HCT116 (cell line): ENCODE data around the gene GTF3C5. TPM values are rescaled to one million over a fixed set of nuclear protein-coding genes. Genes with fewer than 3 reads are reported as not detected.

Source experiments
- ATAC-seq: fragments of 200-7000 bp; cut with Tn5 transposase; 2 replicates; pipeline ENCODE4 v1.9.1; 2020; ENCODE audit warnings: mild to moderate bottlenecking, moderate library complexity
- BruUV-seq: library from RNA; stranded (reverse); fragments of 400-500 nt; replicated peaks from 2 replicates; lab custom pipeline; 2021; lab: Mats Ljungman, UMichigan
- CTCF ChIA-PET: fragments of 300-600 bp; sonication (Branson Sonifier 250); formaldehyde crosslinking; loops from one replicate; lab custom pipeline; 2021; ENCODE audit warnings: antibody characterized with exemption; lab: Charles Lee
- POLR2A ChIA-PET: fragments of 300-600, 350-600 bp; sonication (Branson Sonifier 250); formaldehyde crosslinking; loops from one replicate; lab custom pipeline; 2021; ENCODE audit warnings: antibody characterized with exemption; lab: Charles Lee
- RAD21 ChIA-PET, 2 experiments: fragments of 300-600 bp; sonication (Branson Sonifier 250); formaldehyde crosslinking; loops; one replicate each; lab custom pipeline; 2023; ENCODE audit warnings: low total read pairs in 2 of 2; ENCODE audit not compliant: uncharacterized antibody in 2 of 2, unreplicated experiment in 2 of 2, low non-redundant PET in 1 of 2; lab: Charles Lee
- DNase-seq: peaks from one replicate; pipeline ENCODE4 v3.0.0-alpha.2; 2010; ENCODE audit warnings: low read depth, low spot score
- H2AFZ ChIP-seq: fragments of 200-600 bp; shearing (Covaris generic), sonication (generic); 2 replicates; pipeline ENCODE4 v1.6.1; 2017; ENCODE audit warnings: low read depth, mixed run types, mixed read lengths, antibody characterized with exemption, low read length; ENCODE audit not compliant: poor library complexity, severe bottlenecking
- H3K27ac ChIP-seq: 2 replicates; pipeline ENCODE4 v1.5.1; 2012; ENCODE audit warnings: low read depth, low read length
- H3K27me3 ChIP-seq: fragments of 200-600 bp; sonication (generic); 2 replicates; pipeline ENCODE4 v1.6.1; 2016; ENCODE audit warnings: mixed run types, low read length, mixed read lengths; ENCODE audit not compliant: insufficient read depth
- H3K36me3 ChIP-seq, 2 experiments: fragments of 200-500 bp in 1 of 2; fragments of 200-600 bp in 1 of 2; sonication (Bioruptor generic) in 1 of 2; sonication (generic) in 1 of 2; 2 replicates each; pipeline versions ENCODE4 v1.5.1 to v1.6.1; 2014 to 2016; ENCODE audit warnings: low read length in 2 of 2, inconsistent platforms in 1 of 2, mixed read lengths in 1 of 2, mixed run types in 1 of 2; ENCODE audit not compliant: insufficient read depth in 2 of 2, control insufficient read depth in 1 of 2
- H3K4me1 ChIP-seq, 2 experiments: fragments of 200-600 bp in 1 of 2; sonication (generic) in 1 of 2; 2 replicates each; pipeline versions ENCODE4 v1.5.1 to v1.6.1; 2012 to 2017; ENCODE audit warnings: low read length in 2 of 2, inconsistent platforms in 1 of 2, mild to moderate bottlenecking in 1 of 2, mixed read lengths in 1 of 2, mixed run types in 1 of 2, moderate library complexity in 1 of 2; ENCODE audit not compliant: insufficient read depth in 2 of 2, control insufficient read depth in 1 of 2
- H3K4me2 ChIP-seq: fragments of 200-600 bp; sonication (generic); 2 replicates; pipeline ENCODE4 v1.6.1; 2017; ENCODE audit warnings: mixed run types, low read length, mixed read lengths
- H3K4me3 ChIP-seq, 2 experiments: fragments of 200-600 bp in 1 of 2; sonication (generic) in 1 of 2; replicated peaks in 1 of 2; 2 replicates each; pipeline ENCODE4 v1.5.1; 2011 to 2016; ENCODE audit warnings: low read length in 2 of 2, control low read depth in 1 of 2, low read depth in 1 of 2, mild to moderate bottlenecking in 1 of 2, mixed read lengths in 1 of 2, mixed run types in 1 of 2
- H3K79me2 ChIP-seq: fragments of 200-600 bp; sonication (generic); 2 replicates; pipeline ENCODE4 v1.6.1; 2017; ENCODE audit warnings: mild to moderate bottlenecking, mixed run types, low read length, moderate library complexity, mixed read lengths; ENCODE audit not compliant: insufficient read depth
- H3K9ac ChIP-seq: fragments of 200-600 bp; sonication (generic); 2 replicates; pipeline ENCODE4 v1.6.1; 2016; ENCODE audit warnings: low read length, mixed read lengths
- H3K9me2 ChIP-seq: fragments of 200-600 bp; sonication (generic), shearing (Covaris generic); 2 replicates; pipeline ENCODE4 v1.6.1; 2017; ENCODE audit warnings: mixed run types, mild to moderate bottlenecking, moderate library complexity; ENCODE audit not compliant: insufficient read depth
- H3K9me3 ChIP-seq, 2 experiments: fragments of 200-500 bp in 1 of 2; fragments of 200-600 bp in 1 of 2; sonication (Bioruptor generic) in 1 of 2; sonication (generic) in 1 of 2; 2 replicates each; pipeline ENCODE4 v1.6.1; 2014 to 2017; ENCODE audit warnings: low read length in 2 of 2, mixed read lengths in 2 of 2, inconsistent platforms in 1 of 2, low read depth in 1 of 2, mild to moderate bottlenecking in 1 of 2, mixed run types in 1 of 2, moderate library complexity in 1 of 2; ENCODE audit not compliant: control insufficient read depth in 1 of 2, insufficient read depth in 1 of 2
- H4K20me1 ChIP-seq: fragments of 200-600 bp; sonication (generic), shearing (Covaris generic); 2 replicates; pipeline ENCODE4 v1.6.1; 2017; ENCODE audit warnings: mixed run types, mild to moderate bottlenecking, moderate library complexity; ENCODE audit not compliant: insufficient read depth
- CEBPB ChIP-seq: IDR thresholded peaks from 2 replicates; pipeline ENCODE4 v1.6.1; 2012; ENCODE audit warnings: low read depth
- CTCF ChIP-seq, 3 experiments: fragments of 200-600 bp in 1 of 3; sonication (generic) in 1 of 3; IDR thresholded peaks in 2 of 3; conservative IDR thresholded peaks in 1 of 3; 2 replicates each; pipeline ENCODE4 v1.5.1; 2012 to 2017; ENCODE audit warnings: low read depth in 2 of 3, low read length in 2 of 3, antibody characterized with exemption in 1 of 3, borderline replicate concordance in 1 of 3, control low read depth in 1 of 3, mild to moderate bottlenecking in 1 of 3, mixed read lengths in 1 of 3, mixed run types in 1 of 3, moderate library complexity in 1 of 3; ENCODE audit not compliant: insufficient read depth in 1 of 3
- EGR1 ChIP-seq: IDR thresholded peaks from 2 replicates; pipeline ENCODE4 v1.6.1; 2012; ENCODE audit warnings: low read depth
- ELF1 ChIP-seq: IDR thresholded peaks from 2 replicates; pipeline ENCODE4 v1.6.1; 2012; ENCODE audit warnings: low read depth, borderline replicate concordance
- EZH2 ChIP-seq: fragments of 200-600 bp; sonication (generic); IDR thresholded peaks from 2 replicates; pipeline ENCODE4 v1.6.1; 2017; ENCODE audit warnings: antibody characterized with exemption, mixed run types
- FOSL1 ChIP-seq: IDR thresholded peaks from 2 replicates; pipeline ENCODE4 v1.6.1; 2012; ENCODE audit warnings: low read depth
- MAX ChIP-seq: IDR thresholded peaks from 2 replicates; pipeline ENCODE4 v1.6.1; 2012
- POLR2A ChIP-seq: IDR thresholded peaks from 2 replicates; pipeline ENCODE4 v1.7.0; 2011; ENCODE audit warnings: borderline replicate concordance; ENCODE audit not compliant: insufficient read depth, insufficient read length; ENCODE audit errors: extremely low read depth
- RAD21 ChIP-seq: IDR thresholded peaks from 2 replicates; pipeline ENCODE4 v1.6.1; 2012; ENCODE audit warnings: low read depth, mild to moderate bottlenecking
- REST ChIP-seq: IDR thresholded peaks from 2 replicates; pipeline ENCODE4 v1.6.1; 2012; ENCODE audit warnings: low read depth
- SIN3A ChIP-seq: IDR thresholded peaks from 2 replicates; pipeline ENCODE4 v1.6.1; 2012; ENCODE audit warnings: low read depth
- YY1 ChIP-seq: IDR thresholded peaks from 2 replicates; pipeline ENCODE4 v1.6.1; 2011; ENCODE audit warnings: low read length, low read depth, moderate library complexity, mild to moderate bottlenecking; ENCODE audit not compliant: insufficient replicate concordance; ENCODE audit errors: extremely low read depth
- ZBTB33 ChIP-seq: IDR thresholded peaks from 2 replicates; pipeline ENCODE4 v1.6.1; 2011; ENCODE audit warnings: mild to moderate bottlenecking, low read length, moderate library complexity; ENCODE audit not compliant: insufficient replicate concordance; ENCODE audit errors: extremely low read depth
- ZNF274 ChIP-seq: fragments of 200-500 bp; sonication (Bioruptor generic); IDR thresholded peaks from 2 replicates; pipeline ENCODE4 v1.6.1; 2014; ENCODE audit warnings: mild to moderate bottlenecking, low read depth, low read length, inconsistent platforms
- intact Hi-C: fragments of 100-400 bp; cut with micrococcal nuclease; formaldehyde crosslinking; loops from 2 replicates; pipeline ENCODE4 v1.10.0; 2022
- total RNA-seq: library from RNA; stranded (reverse); gene quantifications from one replicate; pipeline ENCODE4 v1.2.1, GENCODE V29; 2021; ENCODE audit not compliant: unreplicated experiment

Gene GTF3C5
- total RNA-seq, 1 experiment from 2014 or later = 95.1 TPM

GRCh38 chr9:133032171-133032570 lies 1.4 kb downstream of the GTF3C5 start:
- ChIA-PET CTCF (interaction anchor here (1.1 kb wide), 1 partner anchor 10 kb away, joined by 6 read pairs; no protein-coding TSS in a partner anchor), RAD21 (no interaction called here), POLR2A (no interaction called here)
- Histone ChIP-seq H3K4me2 (peak overlapping the region; percentile 85), H3K36me3 (peaks cover 7 to 12% of the 10 kb centered on the region in 2 experiments; a peak in 1 of 4 replicates), H3K4me1 (peaks cover 3 to 17% of the 10 kb centered on the region in 2 experiments; a peak in 3 of 4 replicates), H3K79me2 (peaks cover 68% of the 10 kb centered on the region), H3K9me3 (no peaks in the 10 kb centered on the region), H3K4me3 (peak overlapping the region; percentile 78 to 98), H4K20me1 (no peaks in the 10 kb centered on the region), H3K9ac (peak overlapping the region; percentile 79), H3K27me3 (no peaks in the 10 kb centered on the region), H3K27ac (no peak overlapping the region), H2AFZ (no peak overlapping the region), H3K9me2 (no peaks in the 10 kb centered on the region)
- TF ChIP-seq ZBTB33 (no peak), REST (no peak), SIN3A (no peak), ZNF274 (no peak), MAX (no peak), YY1 (no peak), RAD21 (no peak), EZH2 (no peak), FOSL1 (no peak), EGR1 (no peak), POLR2A (no peak), CEBPB (no peak), ELF1 (no peak), CTCF (IDR thresholded peaks at IDR 0.05 in 2 of 3, conservative IDR thresholded peaks at IDR 0.05 in 1 of 3; ENCODE audit: borderline replicate concordance in 1 of 3, insufficient read depth in 1 of 3, low read depth in 2 of 3, low read length in 2 of 3) (no peak)
- no peak for DNase-seq
- intact Hi-C loops = no loop called here
- BruUV-seq = no TSS peak
- no peak for ATAC-seq
